Activated naive CD4-positive, alpha-beta T cell treated with anti-CD3 and anti-CD28 coated beads, Interleukin-2, amount 50 U/mL, for 24 hours (primary cell): ENCODE measurements around the gene USP15.
A peak's percentile ranks its signal among the peaks of the same experiment; 100 is the strongest.
"Not testable (repeated sequence)": the region's sequence is repeated elsewhere in the genome, so short reads cannot be mapped to it uniquely, and the experiment has no call there.

ENCODE experiments used
- H3K27ac Mint-ChIP-seq: one replicate; pipeline ENCODE4 v1.8.0; 2021; ENCODE audit warnings: mild to moderate bottlenecking, mixed read lengths
- H3K27me3 Mint-ChIP-seq: one replicate; pipeline ENCODE4 v1.8.0; 2021; ENCODE audit warnings: mixed read lengths
- H3K36me3 Mint-ChIP-seq: one replicate; pipeline ENCODE4 v1.8.0; 2021; ENCODE audit warnings: mixed read lengths
- H3K4me1 Mint-ChIP-seq: one replicate; pipeline ENCODE4 v1.8.0; 2021; ENCODE audit warnings: mixed read lengths
- H3K4me3 Mint-ChIP-seq: one replicate; pipeline ENCODE4 v1.8.0; 2021; ENCODE audit warnings: mild to moderate bottlenecking, mixed read lengths
- H3K9me3 Mint-ChIP-seq: one replicate; pipeline ENCODE4 v1.8.0; 2021; ENCODE audit warnings: mixed read lengths

USP15 gene

DNA sequence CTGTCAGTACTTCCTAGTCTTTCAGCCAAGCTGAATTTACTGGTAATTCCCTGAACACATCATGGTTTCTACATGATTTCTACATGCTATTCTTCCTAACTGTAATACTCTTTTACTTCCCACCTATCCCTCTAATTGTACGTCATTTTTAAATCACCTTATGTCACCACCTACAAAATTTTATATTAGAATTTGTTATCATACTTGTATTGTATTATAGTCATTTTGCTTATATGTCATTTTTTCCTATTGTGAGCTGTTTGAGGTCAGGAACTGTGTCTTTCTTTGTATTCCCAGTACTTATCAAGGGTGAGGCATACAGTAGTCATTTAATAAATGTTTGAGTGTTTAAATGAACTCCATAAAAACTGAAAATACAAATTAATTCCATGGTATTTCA, 86.6 kb downstream of the USP15 start:
- Mint-ChIP-seq H3K27ac (no peak overlapping the region), H3K4me3 (no peak overlapping the region), H3K36me3 (peaks cover 36% of the 10 kb centered on the region), H3K9me3 (peaks cover 7% of the 10 kb centered on the region), H3K27me3 (no peaks in the 10 kb centered on the region), H3K4me1 (peaks cover 52% of the 10 kb centered on the region)

- Mint-ChIP-seq H3K4me3 (peak overlapping the region; percentile 19), H3K27me3 (no peaks in the 10 kb centered on the region), H3K9me3 (peaks cover 7% of the 10 kb centered on the region), H3K27ac (no peak overlapping the region), H3K4me1 (peaks cover 49% of the 10 kb centered on the region), H3K36me3 (peaks cover 31% of the 10 kb centered on the region)
These were observed 87.9 kb downstream of the USP15 start for GRCh38 chr12:62347922-62348650.

GRCh38 chr12:62350554-62350953, 90.3 kb downstream of the USP15 start:
- H3K27ac Mint-ChIP-seq, result no peak overlapping the region
- H3K36me3 Mint-ChIP-seq, result peaks cover 20% of the 10 kb centered on the region
- no peak overlapping the region for H3K4me3 Mint-ChIP-seq
- peaks cover under 1% of the 10 kb centered on the region for H3K9me3 Mint-ChIP-seq
- peaks cover 49% of the 10 kb centered on the region for H3K4me1 Mint-ChIP-seq
- H3K27me3 Mint-ChIP-seq, result no peaks in the 10 kb centered on the region

- H3K36me3 Mint-ChIP-seq, result peaks cover 19% of the 10 kb centered on the region
- H3K4me3 Mint-ChIP-seq, result no peak overlapping the region
- no peaks in the 10 kb centered on the region for H3K27me3 Mint-ChIP-seq
- no peak overlapping the region for H3K27ac Mint-ChIP-seq
- no peaks in the 10 kb centered on the region for H3K9me3 Mint-ChIP-seq
- peaks cover 50% of the 10 kb centered on the region for H3K4me1 Mint-ChIP-seq
These were observed 91.1 kb downstream of the USP15 start for GRCh38 chr12:62351326-62351725.

DNA sequence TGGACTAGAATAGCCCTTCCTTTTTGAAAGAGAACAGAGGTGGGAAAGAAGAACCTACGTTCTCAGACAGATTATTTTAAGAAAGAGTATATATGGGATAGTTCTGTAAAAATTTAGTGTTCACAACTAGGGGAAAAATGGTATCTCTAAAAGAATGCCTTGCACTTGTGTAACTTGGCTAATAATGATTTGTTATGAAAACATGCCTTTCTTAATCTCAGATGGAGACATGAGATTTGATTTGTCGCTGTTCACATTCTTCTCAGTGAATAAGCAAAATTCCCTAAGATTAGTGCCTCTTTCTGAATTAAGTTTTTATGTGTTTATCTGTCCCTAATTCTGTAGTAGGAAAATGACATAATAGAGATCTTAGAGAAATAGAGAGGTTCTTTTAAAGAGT, 100.8 kb downstream of the USP15 start:
- Mint-ChIP-seq H3K27me3 (no peaks in the 10 kb centered on the region), H3K27ac (no peak overlapping the region), H3K36me3 (peaks cover 39% of the 10 kb centered on the region), H3K9me3 (no peaks in the 10 kb centered on the region), H3K4me3 (no peak overlapping the region), H3K4me1 (peaks cover 49% of the 10 kb centered on the region)

DNA sequence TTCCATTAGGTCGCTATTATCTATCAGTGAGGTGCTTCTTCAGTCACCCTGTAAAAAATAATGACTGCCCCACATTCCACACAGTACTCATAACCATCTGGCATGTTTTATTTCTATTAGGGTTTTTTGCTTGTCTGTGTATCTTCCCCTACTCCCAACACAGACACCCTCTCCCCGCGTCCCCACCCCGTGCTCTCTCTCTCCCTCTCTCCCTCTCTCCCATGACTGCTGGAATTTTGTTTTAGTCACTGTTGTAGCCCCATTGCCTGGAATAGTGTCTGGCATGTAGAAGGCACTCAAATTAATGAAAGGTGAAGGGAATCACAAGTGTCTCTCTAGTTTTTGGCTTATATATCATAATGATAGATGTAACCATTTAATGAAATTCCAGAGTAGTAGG, 103.3 kb downstream of the USP15 start:
- H3K4me3 Mint-ChIP-seq, result no peak overlapping the region
- H3K4me1 Mint-ChIP-seq, result peaks cover 63% of the 10 kb centered on the region
- H3K27me3 Mint-ChIP-seq, result no peaks in the 10 kb centered on the region
- peak overlapping the region; percentile 1 for H3K27ac Mint-ChIP-seq
- H3K36me3 Mint-ChIP-seq, result peaks cover 54% of the 10 kb centered on the region
- H3K9me3 Mint-ChIP-seq, result peaks cover 8% of the 10 kb centered on the region

- H3K27ac Mint-ChIP-seq, H3K27me3 Mint-ChIP-seq, H3K9me3 Mint-ChIP-seq, H3K4me3 Mint-ChIP-seq: not testable (repeated sequence)
- Mint-ChIP-seq H3K36me3 (peaks cover 53% of the 10 kb centered on the region), H3K4me1 (peaks cover 67% of the 10 kb centered on the region)
These were observed 104.5 kb downstream of the USP15 start for GRCh38 chr12:62364697-62365096.

DNA sequence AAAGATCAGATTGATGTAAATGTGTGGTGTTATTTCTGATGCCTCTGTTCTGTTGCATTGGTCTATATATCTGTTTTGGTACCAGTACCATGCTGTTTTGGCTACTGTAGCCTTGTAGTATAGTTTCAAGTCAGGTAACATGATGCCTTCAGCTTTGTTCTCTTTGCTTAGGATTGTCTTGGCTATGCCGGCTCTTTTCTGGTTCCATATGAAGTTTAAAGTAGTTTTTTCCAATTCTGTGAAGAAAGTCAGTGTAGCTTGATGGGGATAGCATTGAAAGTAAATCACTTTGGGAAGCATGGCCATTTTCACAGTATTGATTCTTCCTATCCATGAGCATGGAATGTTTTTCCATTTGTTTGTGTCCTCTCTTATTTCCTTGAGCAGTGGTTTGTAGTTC, 105.6 kb downstream of the USP15 start:
- not testable (repeated sequence) for H3K27me3 Mint-ChIP-seq, H3K9me3 Mint-ChIP-seq
- Mint-ChIP-seq H3K27ac (peak overlapping the region; percentile 76), H3K4me1 (peaks cover 76% of the 10 kb centered on the region), H3K4me3 (peak overlapping the region; percentile 27), H3K36me3 (peaks cover 60% of the 10 kb centered on the region)

- H3K9me3 Mint-ChIP-seq, H3K27ac Mint-ChIP-seq, H3K4me3 Mint-ChIP-seq, H3K27me3 Mint-ChIP-seq: not testable (repeated sequence)
- peaks cover 82% of the 10 kb centered on the region for H3K4me1 Mint-ChIP-seq
- peaks cover 50% of the 10 kb centered on the region for H3K36me3 Mint-ChIP-seq
These were observed 108.4 kb downstream of the USP15 start for GRCh38 chr12:62368430-62369223.

GRCh38 chr12:62370189-62370588, 110.0 kb downstream of the USP15 start:
- H3K36me3 Mint-ChIP-seq, result peaks cover 39% of the 10 kb centered on the region
- H3K27ac Mint-ChIP-seq, result no peak overlapping the region

GRCh38 chr12:62371661-62372060, 111.5 kb downstream of the USP15 start:
- H3K4me3 Mint-ChIP-seq, result no peak overlapping the region
- no peak overlapping the region for H3K27ac Mint-ChIP-seq
- H3K27me3 Mint-ChIP-seq, result no peaks in the 10 kb centered on the region
- H3K4me1 Mint-ChIP-seq, result peaks cover 72% of the 10 kb centered on the region
- peaks cover 8% of the 10 kb centered on the region for H3K9me3 Mint-ChIP-seq
- peaks cover 29% of the 10 kb centered on the region for H3K36me3 Mint-ChIP-seq

More at GRCh38 chr12:62370189-62370588, 110.0 kb downstream of the USP15 start:
- Mint-ChIP-seq H3K9me3 (peaks cover 8% of the 10 kb centered on the region), H3K4me3 (no peak overlapping the region), H3K27me3 (no peaks in the 10 kb centered on the region), H3K4me1 (peaks cover 78% of the 10 kb centered on the region)

DNA sequence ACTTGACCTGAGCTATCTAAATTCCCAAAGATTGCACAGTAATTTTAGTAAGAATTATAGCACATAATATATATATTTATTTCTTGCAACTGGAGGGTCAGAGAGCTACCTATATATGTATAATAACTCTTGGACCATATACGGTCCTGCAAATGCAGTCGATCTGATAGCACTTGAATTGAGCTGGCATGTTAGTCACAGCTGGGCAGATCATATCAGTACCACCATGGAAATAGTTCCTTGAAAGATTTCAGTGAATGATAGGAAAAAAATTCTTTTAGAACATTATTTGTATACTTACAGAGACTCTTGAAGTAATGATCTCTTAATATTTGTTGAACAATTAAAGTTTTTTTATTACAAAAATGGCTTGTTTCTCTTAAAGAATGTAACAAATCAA, 111.9 kb downstream of the USP15 start:
- Mint-ChIP-seq H3K27me3 (no peaks in the 10 kb centered on the region), H3K4me1 (peaks cover 68% of the 10 kb centered on the region), H3K36me3 (peaks cover 26% of the 10 kb centered on the region), H3K9me3 (peaks cover 8% of the 10 kb centered on the region), H3K27ac (no peak overlapping the region), H3K4me3 (no peak overlapping the region)

- no peak overlapping the region for H3K4me3 Mint-ChIP-seq
- peaks cover 4% of the 10 kb centered on the region for H3K9me3 Mint-ChIP-seq
- H3K27ac Mint-ChIP-seq, result peak overlapping the region; percentile 55
- H3K27me3 Mint-ChIP-seq, result no peaks in the 10 kb centered on the region
- H3K36me3 Mint-ChIP-seq, result peaks cover 21% of the 10 kb centered on the region
- peaks cover 63% of the 10 kb centered on the region for H3K4me1 Mint-ChIP-seq
These were observed 112.6 kb downstream of the USP15 start for GRCh38 chr12:62372825-62373224.

- Mint-ChIP-seq H3K27ac (peak overlapping the region; percentile 9), H3K36me3 (peaks cover 10% of the 10 kb centered on the region), H3K4me1 (peaks cover 58% of the 10 kb centered on the region), H3K4me3 (no peak overlapping the region), H3K27me3 (no peaks in the 10 kb centered on the region), H3K9me3 (no peaks in the 10 kb centered on the region)
These were observed 115.4 kb downstream of the USP15 start for GRCh38 chr12:62375603-62376002.

DNA sequence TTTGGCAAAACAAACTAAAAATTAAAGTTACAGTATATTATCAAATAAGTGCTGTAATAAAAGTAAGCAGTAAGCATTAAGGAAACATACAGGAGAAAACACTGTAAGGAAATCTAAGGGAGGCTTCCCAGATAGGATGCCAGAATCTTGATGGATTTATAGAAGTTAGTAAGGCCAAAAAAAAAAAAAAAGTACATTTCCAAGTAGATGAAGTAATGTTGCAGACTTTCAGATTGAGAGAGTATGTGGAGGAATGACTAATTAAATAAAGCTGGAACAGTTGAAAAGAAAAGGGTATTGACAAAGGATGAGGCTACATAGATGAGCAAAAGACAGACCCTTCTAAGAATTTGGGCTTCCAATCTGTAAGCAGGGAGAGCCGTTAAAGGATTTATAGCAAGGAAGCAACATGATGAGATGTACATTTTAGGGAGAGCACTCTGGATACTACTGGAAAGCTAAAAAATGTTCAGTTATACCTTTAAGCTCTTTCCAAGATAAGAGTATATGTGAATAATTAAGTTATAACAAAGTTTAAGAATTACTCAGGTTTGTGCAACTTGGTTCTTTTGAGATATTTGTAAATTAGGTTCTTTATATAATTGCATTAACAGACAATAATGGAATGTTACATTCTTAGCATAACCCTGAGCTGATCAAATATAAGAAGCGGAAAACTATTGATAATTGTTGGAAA, 119.0 kb downstream of the USP15 start:
- Mint-ChIP-seq H3K27ac (peak overlapping the region; percentile 77), H3K9me3 (no peaks in the 10 kb centered on the region), H3K36me3 (peaks cover 10% of the 10 kb centered on the region), H3K4me3 (no peak overlapping the region), H3K4me1 (peaks cover 44% of the 10 kb centered on the region), H3K27me3 (no peaks in the 10 kb centered on the region)

- peaks cover 39% of the 10 kb centered on the region for H3K4me1 Mint-ChIP-seq
- H3K4me3 Mint-ChIP-seq, result no peak overlapping the region
- H3K27ac Mint-ChIP-seq, result peak overlapping the region; percentile 47
- H3K36me3 Mint-ChIP-seq, result peaks cover 10% of the 10 kb centered on the region
- no peaks in the 10 kb centered on the region for H3K27me3 Mint-ChIP-seq
- no peaks in the 10 kb centered on the region for H3K9me3 Mint-ChIP-seq
These were observed 119.5 kb downstream of the USP15 start for GRCh38 chr12:62379723-62380045.
